ENCODE data around the gene BOK.

GRCh38 chr2:241598487-241598886 lies 39.9 kb downstream of the BOK start:
- TF ChIP-seq CTCF (IDR thresholded peaks at IDR 0.05) (peak in 6 of 7 experiments; percentile 18 to 63 (median 45)), POLR2A (IDR thresholded peaks at IDR 0.05) (no peak)

All from body of pancreas (tissue), 4 donors.